HG02852 (cell line): ENCODE results near the gene CPEB2.

Experiments
- ATAC-seq: cut with Tn5 transposase; IDR thresholded peaks from one replicate; pipeline ENCODE4 v1.9.1; 2021; ENCODE audit warnings: mild to moderate bottlenecking, moderate library complexity; ENCODE audit not compliant: unreplicated experiment

The CPEB2 gene

DNA sequence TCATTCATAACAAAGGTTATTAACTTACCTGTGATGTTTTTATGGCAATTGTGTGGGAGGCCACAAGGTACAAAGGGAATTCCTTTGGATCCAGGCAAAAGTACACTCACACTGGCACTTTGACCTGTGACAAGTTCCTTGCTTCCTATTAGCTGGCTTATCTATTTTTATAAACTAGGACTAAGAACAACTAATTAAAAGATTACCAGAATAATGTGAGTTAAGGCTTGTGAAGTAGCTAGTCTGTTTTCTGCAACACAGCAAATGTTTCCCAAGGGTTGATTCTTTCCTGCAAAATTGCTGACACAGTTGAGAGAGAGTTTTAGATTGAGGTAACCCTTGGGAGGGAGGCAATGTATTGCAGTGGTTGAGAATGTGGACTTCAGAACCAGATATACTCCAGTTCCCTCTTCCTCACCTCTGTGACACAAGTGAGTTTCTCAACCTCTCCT is 107.9 kb downstream of the CPEB2 start:
- ATAC-seq = no peak

DNA sequence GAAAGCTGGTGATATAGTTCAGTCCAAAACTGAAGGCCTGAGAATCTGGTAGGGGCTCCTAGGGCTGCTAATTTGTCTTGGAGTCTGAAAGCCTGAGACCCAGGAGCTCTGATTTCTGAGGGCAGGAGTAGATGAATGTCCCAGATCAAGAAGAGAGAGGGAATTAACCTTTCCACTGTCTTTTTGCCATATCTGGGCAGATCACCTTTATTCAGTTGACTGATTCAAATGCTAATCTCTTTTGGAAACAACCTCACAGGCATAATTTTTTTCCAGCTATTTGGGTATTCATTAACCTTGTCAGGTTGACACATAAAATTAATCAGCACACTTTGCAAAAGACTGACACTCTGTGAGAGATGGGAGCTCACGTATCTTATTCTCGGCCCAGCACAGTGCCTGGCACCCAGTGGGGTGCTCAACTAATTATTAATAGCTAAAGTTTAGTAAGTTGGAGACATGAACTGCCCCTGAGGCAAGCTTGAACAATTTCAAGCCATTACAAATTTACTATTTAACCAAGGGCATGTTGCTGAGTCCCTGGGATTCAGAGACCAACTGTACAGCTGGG is 114.3 kb downstream of the CPEB2 start:
- ATAC-seq = no peak

DNA sequence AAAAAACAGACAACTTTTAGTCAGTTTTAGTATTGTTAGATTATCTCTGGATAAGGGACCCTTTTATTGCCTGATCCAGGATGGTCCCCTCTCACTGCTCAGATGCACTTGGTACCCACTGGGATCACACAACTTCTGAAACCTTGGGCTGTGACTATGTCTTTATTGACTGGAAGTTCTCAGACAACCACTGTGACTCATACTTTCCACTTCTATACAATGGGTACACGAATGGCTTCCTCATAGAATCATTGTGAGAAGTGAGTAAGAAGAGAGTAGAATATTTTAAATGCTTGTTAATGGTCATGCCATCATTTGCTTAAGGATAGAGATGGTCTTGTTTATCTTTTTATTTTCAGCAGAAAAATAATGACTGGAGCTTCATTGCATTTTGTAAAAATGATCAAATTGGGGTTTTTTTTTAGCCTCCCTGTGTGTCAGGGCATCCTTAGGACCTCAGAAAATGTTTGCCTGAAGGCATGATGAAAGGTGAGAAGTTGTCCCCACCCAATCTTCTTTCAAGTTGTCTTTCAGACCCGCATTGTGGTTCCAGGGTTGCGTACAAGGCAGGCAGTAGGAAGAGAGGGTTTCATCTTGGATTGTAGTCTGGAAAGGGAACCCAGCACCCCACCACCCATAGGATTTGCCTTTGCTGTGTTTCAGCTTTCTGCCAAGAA is 115.1 kb downstream of the CPEB2 start:
- no peak for ATAC-seq

DNA sequence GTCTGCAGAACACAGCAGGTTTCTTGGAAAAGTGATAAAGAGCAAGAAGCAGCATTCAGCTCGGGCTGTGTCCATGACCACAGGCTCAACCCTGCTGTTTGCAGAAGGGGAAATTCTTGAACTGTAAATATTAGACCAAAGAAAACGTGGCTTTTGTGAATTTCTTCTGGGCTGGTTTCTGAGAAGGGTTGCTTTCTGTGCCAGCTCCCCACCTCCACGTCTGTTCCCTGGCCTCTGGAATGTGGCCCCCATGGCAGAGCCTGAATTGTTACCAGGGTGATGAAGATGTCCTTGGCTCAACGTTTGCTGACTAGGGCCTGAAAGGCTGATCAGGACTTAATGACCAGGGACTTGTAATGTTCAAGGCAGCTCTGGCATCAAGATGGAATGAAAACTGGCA is 116.0 kb downstream of the CPEB2 start:
- no peak for ATAC-seq
